GM21825 (cell line): Measurements from ENCODE around the gene ADH4.
"Not testable (repeated sequence)": the region's sequence is repeated elsewhere in the genome, so short reads cannot be mapped to it uniquely, and the experiment has no call there.

Experiments
- ATAC-seq: cut with Tn5 transposase; IDR thresholded peaks from one replicate; pipeline ENCODE4 v1.9.1; 2021; ENCODE audit warnings: mild to moderate bottlenecking, moderate library complexity; ENCODE audit not compliant: unreplicated experiment

ADH4 gene

GRCh38 chr4:99144070-99144469 lies at the start of gene ADH4:
TSS of gene ADH4 (minus strand) at chr4:99144297. CDS start at chr4:99144222, 75 bp downstream.
- no peak for ATAC-seq

- ATAC-seq = no peak
Observed at GRCh38 chr4:99190336-99190735, 46.2 kb upstream of the ADH4 start.

DNA sequence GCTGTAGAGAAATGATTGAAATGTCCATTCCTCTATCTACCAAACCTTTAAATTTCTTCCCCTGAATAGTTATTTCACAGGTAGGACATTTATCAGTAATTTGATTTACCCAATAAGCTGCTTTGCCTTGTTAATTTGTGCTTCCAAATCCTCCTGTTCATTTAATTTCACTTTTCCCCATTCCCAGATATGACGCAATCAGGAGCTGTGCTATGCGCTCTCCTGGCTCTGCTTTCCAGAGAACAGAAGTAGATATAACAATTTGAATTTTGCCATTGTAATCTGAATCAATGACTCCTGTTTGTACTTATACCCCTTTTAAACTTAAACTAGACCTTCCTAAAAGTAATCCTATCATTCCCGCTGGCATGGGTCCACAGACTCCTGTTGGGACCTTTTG lies 45.8 kb upstream of the ADH4 start:
- not testable (repeated sequence) for ATAC-seq

GRCh38 chr4:99186029-99186428 lies 41.9 kb upstream of the ADH4 start:
- no peak for ATAC-seq

DNA sequence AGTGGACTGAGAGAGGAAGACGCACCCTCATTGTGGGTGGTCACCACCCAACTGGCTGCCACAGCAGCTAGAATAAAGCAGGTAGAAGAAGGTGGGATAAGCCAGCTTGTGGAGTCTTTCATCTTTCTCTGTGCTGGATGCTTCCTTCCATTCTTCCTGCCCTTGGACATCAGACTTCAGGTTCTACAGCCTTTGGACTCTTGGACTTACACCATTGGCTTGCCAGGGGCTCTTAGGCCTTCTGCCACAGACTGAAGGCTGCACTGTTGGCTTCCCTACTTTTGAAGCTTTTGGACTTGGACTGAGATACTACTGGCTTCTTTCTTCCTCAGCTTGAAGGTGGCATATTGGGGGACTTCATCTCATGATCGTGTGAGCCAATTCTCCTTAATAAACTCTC lies 41.5 kb upstream of the ADH4 start:
- no peak for ATAC-seq

DNA sequence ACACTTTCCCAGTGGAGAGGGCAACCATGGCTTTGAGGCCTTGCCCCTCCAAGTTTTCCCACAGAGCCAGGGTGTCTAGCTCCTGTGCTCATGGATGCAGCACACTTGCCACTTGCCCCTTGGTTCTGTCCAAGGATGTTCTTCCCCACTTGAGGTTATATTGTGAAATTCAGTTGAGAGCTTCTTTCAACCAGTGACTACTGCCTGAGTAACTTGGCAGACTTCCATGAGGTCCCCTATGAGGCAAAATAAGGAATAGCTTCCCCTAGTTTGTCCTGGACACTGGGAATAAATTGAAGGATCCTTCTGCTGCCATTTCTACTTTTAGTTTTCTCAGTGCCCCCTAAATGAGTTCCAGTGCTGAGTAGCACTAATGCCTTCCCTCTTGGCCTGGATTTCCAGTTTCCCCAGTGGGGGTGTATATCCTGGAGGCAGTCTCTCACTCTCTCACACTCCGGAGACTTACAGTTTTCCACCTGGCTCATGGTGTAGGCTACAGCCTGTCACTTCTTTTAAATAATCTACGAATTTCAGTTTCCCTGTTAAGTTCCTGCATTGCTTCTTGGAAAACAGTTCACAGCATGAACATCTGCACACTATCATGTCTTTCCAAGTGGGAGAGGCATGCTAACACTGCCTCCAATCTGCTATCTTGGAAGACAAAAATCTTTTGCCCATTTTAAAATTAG lies 36.4 kb upstream of the ADH4 start:
- ATAC-seq = no peak

GRCh38 chr4:99179626-99180025 lies 35.5 kb upstream of the ADH4 start:
- ATAC-seq = no peak

DNA sequence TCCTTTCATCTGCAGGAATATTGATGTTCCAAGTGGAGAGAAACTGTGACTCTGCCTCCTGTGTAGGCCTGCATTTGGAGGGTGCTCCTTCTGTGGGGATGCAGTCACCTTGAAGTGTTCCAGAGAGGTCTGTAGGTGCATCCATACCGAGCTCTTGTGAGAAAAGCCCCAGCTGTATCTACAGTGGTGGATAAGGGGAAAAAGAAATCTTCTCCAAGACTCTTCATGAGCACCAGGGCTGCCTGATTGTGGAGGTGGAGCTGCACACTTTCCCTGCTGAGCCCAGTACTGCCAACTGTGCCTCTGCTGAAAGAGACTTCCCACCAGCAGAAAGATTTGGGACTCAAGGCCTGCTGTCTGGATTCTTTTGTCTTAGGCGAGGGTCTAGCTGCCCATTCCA lies 35.1 kb upstream of the ADH4 start:
- no peak for ATAC-seq

DNA sequence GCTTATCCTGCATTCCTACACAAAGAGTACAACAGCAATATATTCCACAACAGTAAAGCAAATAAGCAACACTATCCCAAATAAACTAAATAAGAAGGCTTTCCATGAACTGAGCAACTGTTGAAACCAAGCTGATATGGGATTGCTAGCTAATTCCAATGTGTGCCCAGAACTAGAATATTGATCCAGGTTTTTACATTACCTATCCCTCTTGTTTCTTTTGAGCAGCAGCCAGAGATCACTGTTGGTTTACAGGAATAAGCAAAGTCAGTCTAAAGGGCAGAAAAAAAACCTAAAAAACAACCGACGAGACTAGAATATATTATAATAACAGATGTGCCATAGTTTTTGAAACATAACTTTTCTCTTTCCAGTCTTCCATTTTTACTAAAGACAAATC lies 22.4 kb upstream of the ADH4 start:
- no peak for ATAC-seq

GRCh38 chr4:99165978-99166377 lies 21.9 kb upstream of the ADH4 start:
- no peak for ATAC-seq

DNA sequence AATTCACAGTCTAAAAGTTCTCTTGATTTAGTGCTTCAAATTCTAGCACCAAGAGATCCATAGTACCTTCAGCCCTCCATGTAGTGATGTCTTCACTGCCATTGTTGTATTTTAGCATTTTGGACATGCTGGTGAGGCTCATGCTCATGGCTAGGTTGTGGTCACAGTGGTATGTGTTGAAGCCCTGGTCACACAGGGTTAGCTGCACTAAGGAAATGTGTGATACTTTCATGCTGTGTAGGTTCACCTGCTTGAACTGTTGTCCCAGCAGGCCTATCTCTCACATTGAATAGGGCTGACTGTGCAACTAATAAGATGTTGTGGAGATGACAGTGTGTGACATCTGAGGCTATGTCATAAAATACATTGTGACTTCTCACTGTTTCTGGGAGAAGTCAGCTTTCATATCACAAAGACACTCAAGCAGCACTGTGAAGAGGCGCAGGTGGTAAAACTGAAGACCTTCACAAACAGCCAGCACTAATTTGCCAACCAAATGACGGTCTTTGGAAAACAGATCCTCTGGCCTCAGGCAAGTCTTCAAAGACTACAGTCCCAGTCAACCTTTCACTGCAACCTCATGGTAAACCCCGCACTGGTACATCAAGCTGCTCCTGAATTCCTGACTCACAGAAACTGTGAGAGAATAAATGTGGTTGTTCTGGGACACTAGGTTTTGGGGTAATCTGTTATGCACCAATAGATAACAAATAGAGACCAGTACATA lies 17.4 kb upstream of the ADH4 start:
- ATAC-seq = no peak

DNA sequence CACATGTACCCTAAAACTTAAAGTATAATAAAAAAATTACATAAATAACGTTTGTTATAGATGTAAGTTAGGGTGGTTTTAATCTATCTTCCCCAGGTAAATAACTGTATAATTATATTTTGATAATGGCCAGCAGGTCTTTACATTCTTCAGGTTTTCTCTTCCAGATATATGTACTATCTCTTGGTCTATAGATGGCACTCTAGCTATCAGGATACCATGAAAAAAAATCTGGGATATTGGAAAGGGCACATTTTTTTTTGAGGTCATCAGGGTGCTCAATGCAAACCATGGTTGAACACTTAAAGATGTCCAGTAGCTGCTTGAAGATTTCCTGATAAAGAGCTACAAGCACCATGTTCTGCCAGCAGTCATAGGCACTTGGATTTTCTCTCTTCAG lies 15.6 kb upstream of the ADH4 start:
- ATAC-seq = no peak

- no peak for ATAC-seq
Observed at GRCh38 chr4:99157478-99157935, 13.4 kb upstream of the ADH4 start.

DNA sequence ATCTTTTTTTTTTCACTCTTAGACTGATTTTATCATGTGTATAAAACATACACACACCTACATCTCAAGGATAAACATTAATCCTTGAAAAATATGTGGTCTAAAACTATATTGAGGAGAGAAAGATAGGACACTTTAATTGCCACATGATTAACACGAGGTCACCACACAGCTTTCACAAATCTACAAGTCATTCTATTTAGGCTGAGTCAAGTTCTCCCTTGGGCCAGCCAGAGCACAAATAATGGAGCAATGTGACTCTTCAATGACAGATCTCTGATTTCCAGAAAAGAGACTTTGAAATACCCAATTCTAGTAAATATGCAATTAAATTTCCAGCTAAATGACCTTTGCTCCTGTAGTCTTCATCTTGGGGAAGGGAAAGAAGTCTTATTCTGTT lies 12.9 kb upstream of the ADH4 start:
- no peak for ATAC-seq

DNA sequence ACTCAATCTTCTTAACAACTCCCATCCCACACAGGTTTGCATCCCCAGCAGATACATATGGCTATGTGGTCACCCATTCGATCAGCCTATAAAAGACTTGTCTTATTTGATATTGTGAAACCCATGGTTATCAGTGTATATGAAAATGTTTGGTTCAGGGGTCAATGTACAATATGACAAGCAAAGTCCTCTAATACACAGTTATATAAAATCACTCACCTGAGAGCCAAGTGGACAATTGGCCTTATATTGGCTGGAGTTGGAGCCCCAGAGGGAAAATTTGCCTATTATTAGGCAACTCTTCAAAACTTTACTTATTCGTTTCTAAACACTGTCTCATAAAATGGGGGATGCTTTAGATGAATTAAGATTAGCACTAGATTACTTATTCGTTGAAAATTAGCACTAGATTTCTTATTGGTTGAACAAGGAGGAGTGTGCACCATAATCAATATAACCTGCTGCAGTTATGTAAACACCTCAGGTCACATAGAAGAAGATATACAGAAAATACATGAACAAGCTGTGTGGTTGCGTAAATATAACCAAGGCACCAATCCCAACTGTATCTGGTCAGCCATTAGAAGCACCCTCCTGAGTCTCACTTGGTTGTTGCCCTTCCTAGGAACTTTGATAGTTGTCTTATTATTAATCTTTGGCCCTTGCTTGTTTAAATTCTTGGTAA lies 10.7 kb upstream of the ADH4 start:
- no peak for ATAC-seq

GRCh38 chr4:99151995-99152394 lies 7.9 kb upstream of the ADH4 start:
- no peak for ATAC-seq

DNA sequence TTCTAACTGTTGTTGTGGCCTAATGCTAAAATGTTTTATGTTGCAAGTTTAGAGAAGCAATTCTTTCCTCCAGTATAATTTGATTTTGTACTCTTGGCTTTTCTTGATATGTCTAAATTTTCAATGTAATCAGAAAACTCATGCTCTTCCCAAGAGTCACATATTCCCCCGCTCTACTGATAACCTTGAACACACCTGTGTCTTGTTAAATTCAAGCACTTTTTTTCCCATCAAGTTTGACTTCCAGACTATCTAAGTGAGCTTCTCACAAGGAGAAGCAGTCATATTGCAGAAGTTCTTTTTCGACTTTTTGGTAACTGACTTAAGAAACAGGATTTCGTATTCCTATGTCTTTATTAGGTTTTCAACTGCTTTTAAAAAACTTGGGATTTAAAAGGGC lies 7.4 kb upstream of the ADH4 start:
- ATAC-seq = no peak

DNA sequence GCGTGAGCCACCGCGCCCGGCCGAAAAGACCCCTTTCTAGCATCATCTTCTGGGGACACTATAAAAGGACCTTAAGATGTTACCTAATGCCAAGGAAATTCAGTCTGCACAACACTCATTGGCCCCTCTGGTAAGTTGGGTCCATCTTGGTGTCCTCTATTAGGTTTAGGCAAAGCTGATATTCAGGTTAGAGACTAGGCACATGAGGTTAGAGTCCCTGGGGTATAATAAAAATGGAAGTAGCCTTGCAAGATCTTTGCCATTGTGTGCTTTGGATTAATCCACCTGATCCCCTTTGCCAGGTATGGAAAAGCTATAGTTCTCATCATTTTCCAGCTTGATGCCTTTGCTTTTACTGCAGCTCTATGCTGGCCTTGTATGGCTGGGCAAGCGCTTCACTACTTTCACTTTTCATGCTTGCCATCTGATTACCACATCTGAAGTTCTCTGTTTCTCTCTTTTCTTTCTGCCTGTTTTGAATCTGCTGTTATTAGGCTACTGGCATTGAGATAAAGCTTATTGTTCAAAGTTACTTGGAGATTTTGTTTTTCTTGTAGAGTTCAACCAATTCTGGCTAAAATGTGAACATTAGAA lies 5.4 kb upstream of the ADH4 start:
- ATAC-seq = no peak

DNA sequence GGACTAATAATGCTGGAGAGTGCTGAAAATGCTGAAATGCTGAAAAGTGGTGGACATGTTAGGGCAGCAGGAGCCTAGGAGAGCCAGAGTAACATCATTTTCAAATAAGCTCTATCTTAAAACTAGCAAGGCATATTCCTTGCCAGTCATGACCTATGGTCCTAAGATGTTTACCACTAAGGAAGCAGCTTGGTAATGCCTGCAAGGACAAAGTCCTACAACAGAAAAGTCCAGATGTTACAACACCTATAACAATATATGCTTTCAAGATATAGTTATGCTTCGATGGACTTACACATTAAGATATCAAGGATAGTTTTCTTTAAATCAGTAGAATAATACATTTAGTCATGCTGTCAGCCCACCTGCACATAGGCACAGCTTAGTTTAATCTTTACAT lies 4.5 kb upstream of the ADH4 start:
- ATAC-seq = no peak

DNA sequence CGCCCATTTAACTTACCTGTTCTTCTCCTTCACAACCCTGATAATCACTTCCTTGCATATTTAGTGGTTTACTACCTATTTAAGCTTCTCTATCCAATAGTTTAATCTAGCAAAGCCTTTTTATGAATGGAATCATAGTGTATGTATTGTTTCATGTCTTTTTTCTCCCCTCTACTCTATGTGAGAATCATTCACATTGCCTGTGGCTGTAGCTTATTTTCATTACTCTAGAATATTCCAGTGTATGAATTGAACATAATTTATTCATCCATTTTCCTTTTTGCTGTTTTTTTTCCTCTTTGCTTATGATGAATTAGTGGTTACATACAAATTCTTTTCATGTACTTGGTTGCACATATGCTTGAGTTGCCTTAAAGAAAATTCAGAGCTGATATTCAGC lies 490 bp upstream of the ADH4 start:
- no peak for ATAC-seq

GRCh38 chr4:99136329-99136728 lies 7.8 kb downstream of the ADH4 start:
- ATAC-seq = no peak
